ENCODE results near the gene PABPN1. TPM values are rescaled to one million over a fixed set of nuclear protein-coding genes. Genes with fewer than 3 reads are reported as not detected.

PABPN1 gene
- total RNA-seq, 1 experiment from 2014 or later: 287 TPM

DNA sequence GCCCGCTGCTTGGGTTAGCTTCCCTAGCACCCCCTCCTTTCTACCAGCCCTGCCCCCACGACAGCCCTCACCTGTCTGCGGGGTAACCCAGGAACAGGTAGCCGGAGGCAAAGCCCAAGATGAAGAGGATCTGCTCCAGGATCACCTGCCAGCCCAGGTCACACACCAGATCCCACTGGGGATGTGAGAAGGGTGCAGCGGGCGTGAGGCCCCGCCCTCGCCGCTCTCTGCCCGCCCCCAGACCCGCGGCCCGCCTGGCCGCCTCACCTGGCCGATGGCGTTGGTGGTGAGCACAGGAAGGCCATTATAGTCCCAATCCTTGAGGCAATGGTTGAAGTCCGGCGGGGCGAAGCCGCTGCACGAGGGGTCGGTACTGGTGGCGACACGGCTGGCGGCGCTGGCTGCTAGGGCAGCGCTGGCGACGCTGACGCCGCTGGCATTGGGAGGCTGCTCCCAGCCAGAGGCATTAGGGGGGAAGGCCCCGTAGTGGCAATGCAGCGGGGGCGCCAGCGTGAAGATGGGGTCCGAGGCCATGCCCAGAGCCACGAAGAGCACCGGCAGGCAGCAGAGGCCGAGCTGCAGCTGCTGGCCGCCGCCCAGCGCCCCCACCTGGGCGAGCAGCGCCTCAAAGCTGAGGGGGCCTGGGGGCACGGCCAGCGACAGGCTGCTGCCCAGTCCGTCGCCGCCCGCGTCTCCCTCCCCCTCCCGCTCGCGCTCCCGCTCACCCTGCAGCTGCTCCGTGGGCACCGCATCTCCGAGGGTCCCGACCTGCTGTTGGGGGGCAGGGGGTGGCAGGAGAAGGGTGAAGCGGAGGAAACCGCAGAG lies 30.6 kb downstream of the PABPN1 start:
- BruUV-seq (replicated peaks): no TSS peak
- Histone ChIP-seq H3K36me3 (ENCODE audit: insufficient read depth, low read length, poor library complexity, severe bottlenecking) (peaks cover 7% of the 10 kb centered on the region), H3K27ac (ENCODE audit: low read depth, low read length, poor library complexity, severe bottlenecking) (peak overlapping the region; percentile 61), H3K9me3 (ENCODE audit: low read depth, low read length, poor library complexity, severe bottlenecking) (no peaks in the 10 kb centered on the region), H3K4me3 (ENCODE audit: low read depth, low read length, poor library complexity, severe bottlenecking) (peak overlapping the region; percentile 76), H3K4me1 (ENCODE audit: insufficient read depth, low read length, poor library complexity, severe bottlenecking) (peaks cover 5% of the 10 kb centered on the region), H3K27me3 (replicated peaks; ENCODE audit: insufficient read depth, low read depth, low read length, poor library complexity) (no peaks in the 10 kb centered on the region)
- POLR2A ChIA-PET (ENCODE audit: low non-redundant PET): no interaction called here
- intact Hi-C loops (cut with micrococcal nuclease; ENCODE audit: unreplicated experiment): loop anchor here (1.0 kb wide), 1 partner anchor 16 kb away; no protein-coding TSS in a partner anchor
- no peak for DNase-seq (ENCODE audit: low spot score)
- CTCF ChIA-PET: no interaction called here
- TF ChIP-seq EZH2 (IDR thresholded peaks at IDR 0.05; ENCODE audit: borderline replicate concordance, low read depth, low read length, poor library complexity, severe bottlenecking): no peak
- TF ChIP-seq CTCF (conservative IDR thresholded peaks at IDR 0.05; ENCODE audit: low read depth, low read length): no peak

DNA sequence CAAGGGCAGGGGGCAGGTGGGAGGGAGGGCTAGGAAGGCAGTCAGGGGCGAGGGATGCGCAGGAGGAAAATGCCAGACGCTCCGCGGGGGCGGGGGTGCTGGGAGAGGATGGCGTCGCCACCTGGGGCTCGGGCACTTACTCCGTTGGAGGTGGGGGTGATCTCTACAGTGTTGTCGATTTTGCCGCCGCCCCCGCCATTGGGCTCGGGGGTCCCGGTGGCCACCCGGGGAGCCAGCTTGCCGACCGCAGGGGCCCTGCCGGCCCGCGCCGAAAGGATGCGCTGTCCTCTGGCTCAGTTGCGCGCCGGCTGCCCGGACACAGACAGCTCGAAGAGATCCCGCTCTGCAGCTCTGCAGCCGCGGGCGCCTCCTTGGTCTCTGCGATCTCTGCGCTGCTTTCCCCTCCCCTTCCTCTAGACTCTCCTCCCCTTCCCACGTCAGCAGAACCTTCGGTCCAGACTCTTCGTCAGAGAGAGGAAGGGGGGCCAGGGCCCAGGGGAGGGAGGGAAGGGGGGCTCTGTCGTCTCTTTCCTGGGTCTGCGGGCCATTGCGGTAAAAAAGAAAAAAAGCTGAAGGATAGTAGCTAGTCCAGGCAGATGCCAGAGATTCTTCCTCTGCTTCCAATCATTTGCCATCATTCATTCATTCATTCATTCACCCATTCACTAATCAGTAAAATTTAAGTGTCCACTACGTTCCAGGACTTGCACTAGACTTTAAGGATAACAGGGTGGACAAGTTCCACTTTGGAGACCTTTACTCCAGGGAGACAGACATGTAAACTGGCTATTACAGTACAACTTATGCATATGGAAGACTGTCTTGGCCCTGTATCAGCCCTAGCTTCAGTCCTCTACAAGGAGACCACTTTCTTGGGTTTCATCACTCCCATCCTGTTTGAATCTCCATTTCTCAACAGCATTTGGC lies 31.5 kb downstream of the PABPN1 start, which contains the start of gene SLC22A17:
Gene SLC22A17, minus strand, starts transcription at position 382 of the 927 bp plus-strand sequence.
- peak; percentile 91 for DNase-seq (ENCODE audit: low spot score)
- intact Hi-C loops (cut with micrococcal nuclease; ENCODE audit: unreplicated experiment): loop anchor here (1.0 kb wide), 1 partner anchor 16 kb away; no protein-coding TSS in a partner anchor

More for the DNA sequence above, 31.5 kb downstream of the PABPN1 start, which contains the start of gene SLC22A17:
- POLR2A ChIA-PET (ENCODE audit: low non-redundant PET): no interaction called here
- Histone ChIP-seq H3K36me3 (ENCODE audit: insufficient read depth, low read length, poor library complexity, severe bottlenecking) (peaks cover 14% of the 10 kb centered on the region), H3K4me1 (ENCODE audit: insufficient read depth, low read length, poor library complexity, severe bottlenecking) (peaks cover 5% of the 10 kb centered on the region), H3K4me3 (ENCODE audit: low read depth, low read length, poor library complexity, severe bottlenecking) (peak within 1 kb of the TSS; percentile 76), H3K27me3 (replicated peaks; ENCODE audit: insufficient read depth, low read depth, low read length, poor library complexity) (no peaks in the 10 kb centered on the region), H3K9me3 (ENCODE audit: low read depth, low read length, poor library complexity, severe bottlenecking) (no peaks in the 10 kb centered on the region), H3K27ac (ENCODE audit: low read depth, low read length, poor library complexity, severe bottlenecking) (peak within 1 kb of the TSS; percentile 61)
- CTCF ChIA-PET: interaction anchor here (0.8 kb wide), 1 partner anchor 86 kb away, joined by 3 read pairs; no protein-coding TSS in a partner anchor
- TF ChIP-seq EZH2 (IDR thresholded peaks at IDR 0.05; ENCODE audit: borderline replicate concordance, low read depth, low read length, poor library complexity, severe bottlenecking) (no peak), CTCF (conservative IDR thresholded peaks at IDR 0.05; ENCODE audit: low read depth, low read length) (no peak)
- no TSS peak for BruUV-seq (replicated peaks)

All from A673 (cell line).